ENCODE measurements around the gene MMD2.

The MMD2 gene

GRCh38 chr7:4958477-4959301, at the start of gene MMD2:
Gene MMD2, minus strand, starts transcription at chr7:4959187. Its CDS starts 170 bp downstream, at chr7:4959017.
- Histone ChIP-seq H3K36me3 (no peaks in the 10 kb centered on the region), H3K4me1 (no peaks in the 10 kb centered on the region), H3K9me3 (no peaks in the 10 kb centered on the region), H3K27me3 (peaks cover 18% of the 10 kb centered on the region), H3K27ac (no peak within 1 kb of the TSS), H3K9ac (no peak within 1 kb of the TSS), H3K4me3 (no peak within 1 kb of the TSS), H3K4me2 (no peak within 1 kb of the TSS), H4K20me1 (no peaks in the 10 kb centered on the region)
- TF ChIP-seq Cebpa-rat (IDR thresholded peaks at IDR 0.05) = no peak

GRCh38 chr7:5005066-5005465, 46.1 kb upstream of the MMD2 start:
- Histone ChIP-seq H3K4me2 (no peak overlapping the region), H4K20me1 (no peaks in the 10 kb centered on the region), H3K27ac (no peak overlapping the region), H3K27me3 (no peaks in the 10 kb centered on the region), H3K4me1 (no peaks in the 10 kb centered on the region), H3K36me3 (peaks cover 61% of the 10 kb centered on the region), H3K4me3 (no peak overlapping the region), H3K9ac (no peak overlapping the region), H3K9me3 (peaks cover 9% of the 10 kb centered on the region)
- no peak for TF ChIP-seq Cebpa-rat (IDR thresholded peaks at IDR 0.05)

- H3K9me3 ChIP-seq = no peaks in the 10 kb centered on the region
- no peak overlapping the region for H3K9ac ChIP-seq
- no peak for TF ChIP-seq Cebpa-rat (IDR thresholded peaks at IDR 0.05)
- H4K20me1 ChIP-seq = no peaks in the 10 kb centered on the region; the same call in 1 of the 2 replicates
- no peak overlapping the region for H3K27ac ChIP-seq
- no peak overlapping the region for H3K4me2 ChIP-seq
- H3K36me3 ChIP-seq = peaks cover 68% of the 10 kb centered on the region
- no peaks in the 10 kb centered on the region for H3K27me3 ChIP-seq
- no peaks in the 10 kb centered on the region for H3K4me1 ChIP-seq
- no peak overlapping the region for H3K4me3 ChIP-seq
These were observed 42.9 kb upstream of the MMD2 start for GRCh38 chr7:5001911-5002310.

GRCh38 chr7:5001003-5001402, 42.0 kb upstream of the MMD2 start:
- no peak overlapping the region for H3K4me3 ChIP-seq
- H3K4me1 ChIP-seq = peaks cover 3% of the 10 kb centered on the region; the same call in 1 of the 2 replicates
- H4K20me1 ChIP-seq = peaks cover 3% of the 10 kb centered on the region; the same call in 1 of the 2 replicates
- no peaks in the 10 kb centered on the region for H3K27me3 ChIP-seq
- H3K4me2 ChIP-seq = no peak overlapping the region
- no peak overlapping the region for H3K27ac ChIP-seq
- no peak overlapping the region for H3K9ac ChIP-seq
- H3K9me3 ChIP-seq = no peaks in the 10 kb centered on the region
- H3K36me3 ChIP-seq = peaks cover 74% of the 10 kb centered on the region
- TF ChIP-seq Cebpa-rat (IDR thresholded peaks at IDR 0.05) = no peak

- no peak for TF ChIP-seq Cebpa-rat (IDR thresholded peaks at IDR 0.05)
- no peaks in the 10 kb centered on the region for H3K9me3 ChIP-seq
These were observed 40.5 kb upstream of the MMD2 start for GRCh38 chr7:4999369-4999950.

GRCh38 chr7:4998910-4999309, 39.9 kb upstream of the MMD2 start:
- Histone ChIP-seq H3K27me3 (no peaks in the 10 kb centered on the region), H3K4me1 (peaks cover 8% of the 10 kb centered on the region; the same call in 1 of the 2 replicates), H3K27ac (no peak overlapping the region), H3K9me3 (no peaks in the 10 kb centered on the region), H3K4me2 (no peak overlapping the region), H3K9ac (no peak overlapping the region), H4K20me1 (peaks cover 23% of the 10 kb centered on the region; the same call in 1 of the 2 replicates), H3K36me3 (peaks cover 82% of the 10 kb centered on the region), H3K4me3 (no peak overlapping the region)
- TF ChIP-seq Cebpa-rat (IDR thresholded peaks at IDR 0.05) = no peak

More at GRCh38 chr7:4999369-4999950, 40.5 kb upstream of the MMD2 start:
- Histone ChIP-seq H3K4me2 (no peak overlapping the region), H3K36me3 (peaks cover 77% of the 10 kb centered on the region), H3K4me3 (no peak overlapping the region), H3K9ac (no peak overlapping the region), H4K20me1 (peaks cover 18% of the 10 kb centered on the region; the same call in 1 of the 2 replicates), H3K4me1 (peaks cover 8% of the 10 kb centered on the region; the same call in 1 of the 2 replicates), H3K27me3 (no peaks in the 10 kb centered on the region), H3K27ac (no peak overlapping the region)

- H3K36me3 ChIP-seq = peaks cover 89% of the 10 kb centered on the region
These were observed 39.3 kb upstream of the MMD2 start for GRCh38 chr7:4998244-4998643.

GRCh38 chr7:4996696-4997222, 37.8 kb upstream of the MMD2 start:
- no peak for TF ChIP-seq Cebpa-rat (IDR thresholded peaks at IDR 0.05)
- no peak overlapping the region for H3K9ac ChIP-seq
- no peaks in the 10 kb centered on the region for H3K27me3 ChIP-seq
- no peak overlapping the region for H3K4me3 ChIP-seq
- peaks cover 8% of the 10 kb centered on the region; the same call in 1 of the 2 replicates for H3K4me1 ChIP-seq
- no peak overlapping the region for H3K27ac ChIP-seq
- H3K36me3 ChIP-seq = peaks cover 90% of the 10 kb centered on the region
- H3K4me2 ChIP-seq = no peak overlapping the region
- no peaks in the 10 kb centered on the region for H3K9me3 ChIP-seq
- H4K20me1 ChIP-seq = peaks cover 30% of the 10 kb centered on the region; the same call in 1 of the 2 replicates

More at GRCh38 chr7:4998244-4998643, 39.3 kb upstream of the MMD2 start:
- Histone ChIP-seq H3K9ac (no peak overlapping the region), H3K4me2 (no peak overlapping the region), H3K27ac (no peak overlapping the region), H3K9me3 (no peaks in the 10 kb centered on the region), H4K20me1 (peaks cover 30% of the 10 kb centered on the region; the same call in 1 of the 2 replicates), H3K27me3 (no peaks in the 10 kb centered on the region), H3K4me1 (peaks cover 8% of the 10 kb centered on the region; the same call in 1 of the 2 replicates), H3K4me3 (no peak overlapping the region)
- TF ChIP-seq Cebpa-rat (IDR thresholded peaks at IDR 0.05) = no peak

- Histone ChIP-seq H3K9ac (no peak overlapping the region), H3K27ac (no peak overlapping the region), H3K27me3 (no peaks in the 10 kb centered on the region), H4K20me1 (peaks cover 30% of the 10 kb centered on the region; the same call in 1 of the 2 replicates), H3K4me1 (peaks cover 8% of the 10 kb centered on the region; the same call in 1 of the 2 replicates), H3K36me3 (peaks cover 98% of the 10 kb centered on the region), H3K9me3 (no peaks in the 10 kb centered on the region), H3K4me2 (no peak overlapping the region), H3K4me3 (no peak overlapping the region)
- no peak for TF ChIP-seq Cebpa-rat (IDR thresholded peaks at IDR 0.05)
These were observed 36.5 kb upstream of the MMD2 start for GRCh38 chr7:4995429-4995969.

All from BLaER1 (cell line).